ENCODE results near the gene ATOSA.

Gene ATOSA

DNA sequence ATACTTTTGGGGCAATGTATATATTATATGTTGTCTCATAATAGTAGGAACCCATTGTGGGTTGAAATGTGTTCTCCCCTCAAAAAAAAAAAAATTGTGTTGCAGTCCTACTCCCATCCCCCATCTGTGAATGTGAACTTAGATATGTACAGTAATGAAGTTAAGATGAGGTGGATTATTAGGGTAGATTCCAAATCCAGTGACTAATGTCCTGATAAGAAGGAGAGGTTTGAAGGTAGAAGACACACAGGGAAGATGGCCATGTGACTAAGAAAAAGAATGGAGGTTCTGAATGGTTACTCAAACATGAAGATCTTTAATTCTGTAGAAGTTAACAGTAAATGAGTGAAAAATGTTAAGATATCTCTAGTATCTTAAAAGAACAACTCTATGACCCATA, 3.0 kb upstream of the ATOSA start:
- DNase-seq (ENCODE audit: low read depth in 2 of 2): no peak

DNA sequence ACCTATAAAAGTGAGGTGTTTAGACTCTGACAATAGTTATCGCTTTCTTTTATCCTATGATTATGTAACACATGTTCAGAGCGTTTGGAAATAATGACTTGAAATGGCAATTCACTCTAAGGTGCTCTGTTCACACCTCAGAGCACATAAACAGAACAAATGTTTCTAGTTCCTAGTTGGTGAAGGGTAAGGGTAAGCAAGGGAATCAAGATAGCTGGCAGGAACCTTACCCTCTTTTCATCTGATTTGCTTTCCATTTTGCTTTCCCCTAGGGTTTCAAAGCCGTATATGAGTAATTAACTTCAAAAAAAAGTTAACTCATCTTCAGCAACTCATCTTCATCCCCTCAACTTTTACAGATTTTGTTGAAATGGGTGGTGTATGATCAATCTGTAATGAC, 2.3 kb upstream of the ATOSA start:
- DNase-seq (ENCODE audit: low read depth in 2 of 2): no peak

DNA sequence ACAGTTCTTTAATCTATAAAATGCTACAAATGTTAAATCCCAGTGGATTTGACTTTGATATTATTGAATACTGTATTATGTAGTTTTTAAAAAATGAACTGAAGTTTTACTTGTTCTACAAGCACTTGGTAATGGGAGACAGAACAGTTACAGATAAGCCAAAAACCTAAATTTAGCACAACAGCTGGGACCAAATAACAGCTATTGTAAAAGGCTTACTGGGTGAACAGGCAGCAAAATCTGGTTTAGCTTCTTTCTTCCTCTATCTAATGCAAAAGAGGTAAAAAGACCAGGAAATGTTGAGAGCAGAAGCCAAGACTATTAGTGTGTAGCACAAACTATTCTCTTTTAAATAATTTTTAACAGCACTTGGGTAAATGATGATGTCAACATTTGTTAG, 1.6 kb upstream of the ATOSA start:
- no peak for DNase-seq (ENCODE audit: low read depth in 2 of 2)

DNA sequence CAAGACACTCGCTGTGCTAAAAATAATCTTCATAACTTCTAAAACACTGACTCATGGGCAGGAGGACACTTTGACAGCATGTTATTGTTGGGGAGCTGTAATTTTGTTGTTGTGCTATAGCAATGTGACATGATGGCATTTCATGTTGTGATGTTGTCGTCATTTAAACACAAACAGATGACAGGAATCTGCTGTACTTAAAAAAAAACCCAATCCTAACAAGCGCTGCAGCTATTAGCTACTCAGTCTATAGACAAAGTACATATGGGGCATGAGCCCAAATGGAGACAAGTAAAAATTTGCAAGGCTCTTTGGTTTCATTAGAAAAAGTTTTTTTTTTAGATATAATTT, 828 bp upstream of the ATOSA start:
- DNase-seq (ENCODE audit: low read depth in 2 of 2): no peak

DNA sequence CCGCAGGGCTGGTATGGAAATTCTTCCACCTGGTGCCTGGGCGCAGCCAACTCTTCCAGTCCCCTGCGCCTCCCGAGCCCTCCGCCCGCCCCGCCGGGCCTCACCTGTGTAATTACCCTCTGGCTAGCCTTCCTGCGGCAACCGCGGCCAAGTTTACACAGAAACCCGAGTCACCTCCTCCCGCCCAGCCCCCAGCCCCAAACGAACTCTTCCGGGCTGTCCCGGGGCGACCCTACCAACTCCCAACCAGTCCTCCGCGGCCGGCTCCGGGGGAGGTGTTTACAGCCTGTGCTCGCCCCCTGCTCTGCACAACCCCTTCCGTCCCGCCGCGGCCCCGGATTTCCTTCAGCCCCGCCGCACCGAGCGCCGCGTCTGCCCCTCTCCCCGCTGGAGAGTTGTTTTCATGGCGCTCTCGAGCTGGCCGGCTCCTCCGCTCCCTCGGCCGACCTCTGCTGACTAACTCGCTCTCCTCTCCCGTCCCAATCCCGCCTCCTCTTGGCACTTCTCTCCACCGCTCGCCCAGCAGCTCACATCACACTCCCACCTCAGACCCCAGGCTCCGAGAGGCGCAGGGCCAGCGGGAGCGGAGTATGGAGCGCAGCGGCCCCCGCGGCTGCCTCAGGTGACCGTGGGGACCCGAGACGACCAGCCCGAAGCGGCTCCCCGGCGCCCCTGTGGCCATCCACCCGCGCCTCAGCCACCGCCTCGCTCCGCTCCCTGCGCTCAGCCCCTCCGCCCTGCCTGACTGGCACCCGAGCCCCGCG, 538 bp downstream of the ATOSA start:
- no peak for DNase-seq (ENCODE audit: low read depth in 2 of 2)

DNA sequence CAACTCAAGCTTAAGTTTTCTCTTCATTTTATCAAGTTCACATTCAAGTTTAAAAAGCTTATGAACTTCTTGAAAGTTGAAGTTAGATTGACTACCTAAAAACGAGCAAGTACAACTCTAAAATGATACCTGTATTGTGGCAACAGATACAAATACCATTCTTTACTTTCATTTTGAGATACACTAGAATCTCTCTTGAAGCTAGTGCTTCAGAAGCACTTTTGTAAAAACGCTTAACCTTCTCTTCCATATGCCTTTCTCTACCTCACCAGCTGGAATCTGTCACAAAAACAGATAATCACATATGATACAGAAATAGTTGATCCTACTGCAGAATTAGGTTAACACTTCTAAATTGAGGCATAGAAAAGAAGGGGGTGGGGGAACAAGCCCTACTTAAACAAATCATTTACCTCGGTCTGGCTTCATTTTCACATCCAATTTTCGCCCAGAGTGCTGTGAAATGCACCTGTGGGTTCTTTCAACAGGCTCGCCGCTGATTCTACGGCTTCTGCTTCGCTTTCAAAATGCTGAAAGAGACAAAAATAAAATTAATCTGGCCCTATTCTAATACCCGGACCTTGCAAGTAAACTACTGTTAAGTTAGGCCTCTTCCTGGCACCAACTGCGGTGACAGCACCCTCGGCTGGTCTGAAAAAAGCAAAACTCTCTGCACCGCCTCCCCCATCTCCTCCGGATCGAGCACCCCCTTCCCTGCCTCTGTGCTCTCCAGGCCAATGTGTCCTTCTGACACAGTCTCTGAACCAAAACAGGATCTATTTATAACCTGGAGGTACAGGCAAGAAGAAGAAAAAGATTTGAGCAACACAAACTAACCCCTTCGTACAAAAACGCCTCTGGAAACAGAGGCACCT, 1.4 kb downstream of the ATOSA start:
- no peak for DNase-seq (ENCODE audit: low read depth in 2 of 2)

DNA sequence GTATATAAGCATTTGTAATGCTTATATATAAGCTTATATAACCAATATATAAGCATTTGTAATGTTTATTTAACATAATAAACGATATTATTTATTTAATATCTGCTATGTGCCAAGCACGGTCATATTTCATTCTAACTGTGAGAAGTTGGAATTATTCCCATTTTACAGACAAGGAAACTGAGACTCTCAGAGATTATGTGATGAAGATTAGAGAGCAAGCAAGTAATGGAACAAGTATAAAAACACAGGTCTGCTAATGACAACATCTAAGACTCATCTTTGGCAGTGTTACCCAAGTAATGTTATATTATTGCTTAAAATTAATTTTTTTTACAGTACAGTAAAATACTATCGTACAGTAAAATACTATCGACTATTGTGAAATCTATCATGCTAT, 4.4 kb downstream of the ATOSA start:
- no peak for DNase-seq (ENCODE audit: low read depth in 2 of 2)

DNA sequence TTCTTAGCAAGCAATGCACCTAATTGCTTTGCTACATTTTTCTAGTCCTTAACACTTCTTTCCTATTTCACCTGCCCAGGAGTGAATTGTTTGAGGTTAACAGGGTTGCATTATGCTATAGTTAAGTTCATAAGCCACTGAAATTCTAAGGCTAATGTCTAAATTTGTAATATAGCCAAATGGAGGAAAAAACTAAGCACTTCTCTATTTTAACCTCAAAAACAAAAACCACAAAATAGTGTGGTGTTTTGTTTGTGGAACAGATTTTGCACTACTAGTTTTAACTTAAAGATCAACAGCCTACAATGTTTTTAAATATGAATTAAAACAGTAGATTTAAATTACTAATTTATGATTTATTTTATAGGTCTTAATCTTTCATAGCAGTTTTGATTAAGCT, 5.5 kb downstream of the ATOSA start:
- DNase-seq (ENCODE audit: low read depth in 2 of 2): no peak

DNA sequence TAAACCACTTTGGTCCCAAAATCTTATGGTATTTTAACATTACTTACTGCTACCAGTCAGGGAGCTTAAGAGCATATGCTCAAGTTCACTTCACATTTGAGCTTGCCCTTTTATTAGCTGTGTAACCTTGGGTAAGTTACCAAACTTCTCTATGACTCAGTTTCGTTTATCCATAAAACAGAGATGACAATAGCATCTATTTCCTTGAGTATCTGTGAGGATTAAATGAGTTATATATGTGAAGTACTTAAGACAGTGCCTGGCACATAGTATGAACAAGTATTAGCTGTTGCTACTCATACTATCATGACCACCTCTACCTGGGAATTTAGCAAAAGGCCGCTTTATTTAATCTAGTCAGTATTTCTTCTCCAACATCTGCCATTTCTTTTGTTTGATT, 5.9 kb downstream of the ATOSA start:
- DNase-seq (ENCODE audit: low read depth in 2 of 2): no peak

DNA sequence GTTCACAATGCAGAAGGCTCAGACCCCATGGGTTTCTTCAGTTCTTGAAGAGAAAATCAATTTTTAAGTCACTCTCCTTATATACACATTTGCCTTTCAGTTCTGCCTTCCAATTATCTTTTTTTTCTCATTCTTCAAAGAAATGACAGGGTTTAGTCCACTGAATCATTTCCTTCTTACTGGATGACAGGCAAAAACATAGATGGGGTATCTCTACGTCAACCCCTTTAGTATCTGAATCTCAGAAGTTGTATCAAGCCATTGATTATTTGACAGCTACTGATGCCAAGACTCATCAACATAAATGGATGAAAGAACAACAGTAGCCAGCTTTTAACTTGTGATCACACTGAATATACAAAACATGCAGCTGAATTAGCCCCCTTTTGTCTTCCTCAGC, 6.5 kb downstream of the ATOSA start:
- DNase-seq (ENCODE audit: low read depth in 2 of 2): no peak

DNA sequence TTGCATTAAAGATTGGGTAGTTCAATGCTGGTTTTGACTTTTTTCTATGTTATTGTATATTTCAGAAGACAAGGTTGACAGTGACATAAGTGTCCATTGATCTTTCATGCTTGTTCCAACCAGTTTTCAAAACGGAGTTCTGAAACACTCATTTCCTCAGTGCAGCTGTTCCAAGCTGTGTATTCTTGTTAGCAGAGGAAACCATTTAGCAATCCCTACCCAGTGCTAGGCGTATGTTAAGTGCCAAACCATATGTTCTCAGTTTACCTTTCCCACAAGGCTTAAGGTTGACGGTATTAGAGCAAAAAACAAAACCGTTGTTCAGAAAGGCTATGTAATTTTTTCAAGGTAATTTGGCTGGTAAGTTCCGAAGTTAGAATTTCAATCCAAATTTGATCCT, 9.1 kb downstream of the ATOSA start:
- DNase-seq (ENCODE audit: low read depth in 2 of 2): no peak

DNA sequence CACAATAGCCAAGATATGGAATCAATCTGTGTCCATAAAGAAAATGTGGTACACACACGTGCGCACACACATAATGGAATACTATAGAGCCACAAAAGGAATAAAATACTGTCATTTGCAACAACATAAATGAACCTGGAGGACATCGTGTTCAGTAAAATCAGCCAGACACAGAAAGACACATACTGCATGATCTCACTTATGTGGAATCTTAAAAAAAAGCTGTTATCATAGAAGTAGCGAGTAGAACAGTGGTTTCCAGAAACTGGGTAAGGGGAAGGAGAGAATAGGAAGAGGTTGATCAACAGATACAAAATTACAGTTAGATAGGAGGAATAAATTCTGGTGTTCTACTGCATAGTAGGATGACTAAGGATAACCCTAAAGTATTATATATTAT, 11.1 kb downstream of the ATOSA start:
- DNase-seq (ENCODE audit: low read depth in 2 of 2): no peak

DNA sequence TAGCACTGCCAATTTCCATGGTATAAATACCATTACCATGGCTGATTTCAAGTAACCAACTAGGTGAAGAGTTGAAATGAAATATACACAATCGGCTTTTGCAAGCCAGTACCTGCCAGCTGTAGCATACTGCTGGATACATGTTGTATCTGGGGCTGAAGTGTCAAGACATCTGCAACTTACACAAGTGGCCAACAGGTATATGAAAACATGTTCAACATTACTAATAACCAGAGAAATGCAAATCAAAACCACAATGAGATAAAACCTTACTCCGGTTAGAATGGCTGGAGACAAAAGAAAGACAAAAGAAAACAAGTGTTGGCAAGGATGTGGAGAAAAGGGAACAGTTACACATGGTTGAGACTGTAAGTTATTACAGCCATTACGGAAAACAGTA, 11.6 kb downstream of the ATOSA start:
- no peak for DNase-seq (ENCODE audit: low read depth in 2 of 2)

DNA sequence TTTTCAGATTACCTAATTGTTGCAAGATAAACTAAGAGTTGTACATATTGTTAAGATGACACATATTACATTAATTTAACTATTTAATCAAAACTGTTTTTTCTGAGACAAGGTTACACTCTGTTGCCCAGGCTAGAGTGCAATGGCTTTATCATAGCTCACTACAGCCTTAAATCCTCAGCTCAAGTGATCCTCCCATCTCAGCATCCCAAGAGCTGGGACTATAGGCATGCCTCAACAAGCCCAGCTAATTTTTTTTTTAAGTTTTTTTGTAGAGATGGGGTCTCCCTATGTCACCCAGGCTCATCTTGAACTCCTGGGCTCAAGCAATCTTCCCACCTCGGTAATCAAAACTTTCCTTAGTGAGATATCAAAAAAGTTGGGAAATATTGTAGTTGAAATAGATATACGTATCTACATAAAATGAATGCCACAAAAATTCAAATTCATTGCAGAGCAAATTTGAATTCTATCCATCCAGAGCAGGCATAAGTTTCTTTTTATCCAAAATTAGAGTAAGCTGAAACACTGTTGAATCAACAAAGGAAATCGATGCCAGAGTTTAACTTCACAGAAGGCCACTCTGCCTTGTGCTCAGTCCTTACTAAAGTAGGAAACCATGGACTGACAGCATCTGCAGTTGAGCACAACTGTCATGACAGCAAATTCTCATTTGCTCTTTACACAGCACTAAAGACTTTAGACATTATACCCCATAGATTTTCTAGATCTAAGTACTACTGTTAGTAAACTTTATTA, 15.5 kb downstream of the ATOSA start:
- no peak for DNase-seq (ENCODE audit: low read depth in 2 of 2)

DNA sequence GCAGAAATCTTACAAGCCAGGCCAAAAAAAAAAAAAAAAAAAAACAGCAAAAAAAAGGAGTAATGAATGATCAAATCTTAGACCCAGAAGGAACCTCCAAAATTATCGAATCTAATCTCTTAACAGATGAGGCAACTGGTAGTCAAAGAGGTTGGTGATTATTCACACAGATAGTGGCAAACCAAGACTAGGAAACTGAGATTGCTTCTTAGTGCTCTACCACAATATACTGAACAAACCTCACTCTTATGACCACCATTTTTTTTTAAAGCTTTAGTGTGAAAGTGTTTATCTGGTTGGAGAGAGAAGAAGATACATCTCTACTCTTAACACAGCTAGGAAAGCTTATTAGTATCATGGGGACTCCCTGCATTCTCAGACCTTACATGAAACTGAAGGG, 17.3 kb downstream of the ATOSA start:
- no peak for DNase-seq (ENCODE audit: low read depth in 2 of 2)

DNA sequence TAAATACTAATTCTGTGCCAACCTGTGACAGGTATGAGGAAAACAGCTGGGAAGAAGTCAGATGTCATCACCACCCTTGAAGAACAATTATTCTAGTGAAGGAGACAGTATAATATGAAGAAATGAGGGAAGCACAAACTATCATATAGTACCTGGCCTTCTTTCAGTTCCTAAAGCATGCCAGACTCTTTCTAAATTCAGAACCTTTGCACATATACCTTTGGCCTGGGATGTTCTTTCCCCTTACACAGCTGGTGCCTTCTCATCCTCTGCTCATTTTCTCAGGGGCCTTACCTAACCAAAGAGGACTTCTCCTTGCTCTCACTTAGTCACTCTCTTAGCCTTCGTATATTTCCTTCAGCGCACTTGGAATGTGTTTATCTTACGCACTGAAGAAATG, 19.0 kb downstream of the ATOSA start:
- no peak for DNase-seq (ENCODE audit: low read depth in 2 of 2)

DNA sequence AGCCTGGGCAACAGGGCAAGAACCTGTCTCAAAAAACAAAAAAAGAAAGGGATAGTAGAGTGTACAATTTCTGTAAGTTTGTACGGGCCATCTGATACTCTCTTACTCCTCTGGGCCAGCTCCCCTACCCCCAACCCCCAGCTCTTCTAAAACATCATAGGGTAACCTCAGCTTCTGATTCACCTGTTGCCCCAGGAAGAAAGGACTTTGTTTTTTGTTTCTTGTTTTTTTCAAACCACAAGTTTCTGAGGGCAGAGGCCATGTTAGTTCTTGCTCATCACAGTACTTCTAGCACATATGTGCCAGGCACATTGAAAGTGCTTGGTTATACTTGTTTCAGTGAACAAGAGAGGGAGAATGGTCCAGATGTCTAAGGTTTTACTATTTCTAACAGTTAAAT, 20.2 kb downstream of the ATOSA start:
- no peak for DNase-seq (ENCODE audit: low read depth in 2 of 2)

DNA sequence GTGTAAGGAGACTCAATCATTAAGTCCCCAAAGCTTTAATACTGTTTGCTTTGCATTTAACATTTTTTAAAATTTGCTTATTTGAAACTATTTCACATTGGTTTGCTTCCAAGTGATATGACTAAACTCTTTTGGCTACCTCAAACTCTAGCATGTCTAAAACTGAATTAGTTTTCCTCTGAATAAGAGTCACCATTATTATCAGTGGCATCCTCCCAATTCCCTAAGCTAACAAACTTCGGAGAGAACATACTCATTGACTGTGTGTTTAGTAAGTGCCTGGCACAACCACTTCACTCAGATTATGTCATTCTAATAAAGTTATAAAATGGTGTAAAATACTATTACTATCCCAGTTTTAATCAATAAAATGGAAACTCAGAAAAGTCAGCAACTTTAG, 21.9 kb downstream of the ATOSA start:
- peak in 1 of 2 experiments; percentile 39 for DNase-seq (ENCODE audit: low read depth in 2 of 2)

DNA sequence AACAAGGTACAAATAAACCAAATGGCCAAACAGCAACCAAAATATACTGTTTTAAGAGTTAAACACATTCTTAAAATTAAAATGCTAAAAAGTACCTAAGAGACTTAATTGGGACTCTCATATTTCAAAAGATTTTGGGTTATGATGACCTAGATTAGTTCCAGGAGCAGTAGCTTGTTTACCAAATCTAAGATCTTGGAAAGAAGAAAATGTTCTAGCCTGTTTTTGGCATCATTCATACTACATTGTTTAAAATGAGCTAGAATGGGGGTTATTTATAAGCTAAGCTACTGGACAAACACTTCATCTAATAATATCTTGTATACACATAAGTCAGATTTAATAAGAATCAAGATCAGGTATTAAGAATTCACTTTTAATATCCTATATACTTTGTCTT, 22.8 kb downstream of the ATOSA start:
- DNase-seq (ENCODE audit: low read depth in 2 of 2): no peak

DNA sequence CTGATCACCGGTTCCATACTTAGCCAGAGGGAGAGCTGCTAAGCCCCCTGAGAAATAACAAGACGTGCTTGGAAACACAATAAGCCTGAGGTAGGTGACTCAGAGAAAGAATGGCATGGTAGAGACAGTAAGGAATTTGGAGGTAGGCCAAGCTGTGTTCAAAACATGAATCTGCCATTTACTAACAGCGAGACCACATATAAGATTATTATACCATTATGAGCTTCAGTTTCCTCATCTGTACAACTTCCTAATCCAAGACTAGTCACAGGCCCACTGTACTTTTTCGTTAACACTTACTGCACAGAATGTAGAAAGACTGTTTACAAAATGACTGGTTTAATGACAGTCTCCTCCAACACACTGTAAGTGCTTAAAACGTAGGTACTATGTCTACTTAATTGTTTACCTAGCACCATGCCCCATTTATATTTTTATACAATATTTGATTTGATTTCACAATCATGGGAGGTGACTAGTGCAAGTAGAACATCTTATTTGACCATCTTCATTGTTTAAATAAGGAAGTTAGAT, 25.7 kb downstream of the ATOSA start:
- DNase-seq (ENCODE audit: low read depth in 2 of 2): peak; percentile 62 to 72

DNA sequence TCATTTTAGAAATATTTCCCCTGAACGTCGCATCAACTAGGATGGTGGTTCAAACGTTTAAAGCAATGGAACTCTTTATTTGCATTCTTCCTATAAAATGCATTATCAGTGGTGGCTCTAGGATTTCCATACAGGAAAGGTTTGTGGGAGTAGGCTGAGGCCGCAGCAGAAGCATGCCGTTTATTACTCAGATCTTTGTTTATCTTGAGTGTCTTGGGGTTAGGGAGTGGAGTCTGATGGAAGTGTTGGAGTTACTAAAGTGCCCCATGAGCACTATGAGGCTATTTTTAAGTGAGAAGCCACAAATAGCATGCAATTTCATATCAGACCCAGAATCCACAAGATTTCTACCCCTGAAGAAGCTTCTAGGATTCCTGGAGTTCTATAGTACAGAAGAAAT, 26.2 kb downstream of the ATOSA start:
- DNase-seq (ENCODE audit: low read depth in 2 of 2): peak in 1 of 2 experiments; percentile 28

DNA sequence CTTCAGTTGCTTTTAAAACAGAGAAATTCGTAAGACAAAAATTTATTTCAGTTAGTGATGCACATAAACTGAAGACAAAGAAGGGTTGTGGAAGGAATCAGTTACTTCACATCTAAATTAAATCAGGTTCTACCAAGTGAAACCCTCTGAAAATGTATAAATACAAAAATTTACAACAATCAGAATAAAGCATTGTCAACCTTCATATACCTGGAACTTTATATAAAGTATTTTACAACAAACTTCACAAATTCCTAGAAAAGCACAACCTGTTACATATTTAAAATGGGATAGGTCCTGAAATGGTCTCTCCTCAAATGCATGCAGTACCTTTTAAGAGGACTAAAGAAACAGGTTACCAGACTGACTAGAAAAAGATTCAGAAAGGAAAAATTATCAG, 26.9 kb downstream of the ATOSA start:
- DNase-seq (ENCODE audit: low read depth in 2 of 2): no peak

Data from fibroblast of skin of left biceps (primary cell).